ENCODE measurements around the gene ZNG1C.
"Not testable (repeated sequence)": the region's sequence is repeated elsewhere in the genome, so short reads cannot be mapped to it uniquely, and the experiment has no call there.

The ZNG1C gene

GRCh38 chr9:68241683-68242082, at the start of gene ZNG1C:
Gene ZNG1C (plus strand): TSS chr9:68241983. CDS start chr9:68242032, 49 bp downstream.
- DNase-seq = not testable (repeated sequence)

- DNase-seq = not testable (repeated sequence)
These were observed 654 bp downstream of the ZNG1C start for GRCh38 chr9:68242437-68242836.

DNA sequence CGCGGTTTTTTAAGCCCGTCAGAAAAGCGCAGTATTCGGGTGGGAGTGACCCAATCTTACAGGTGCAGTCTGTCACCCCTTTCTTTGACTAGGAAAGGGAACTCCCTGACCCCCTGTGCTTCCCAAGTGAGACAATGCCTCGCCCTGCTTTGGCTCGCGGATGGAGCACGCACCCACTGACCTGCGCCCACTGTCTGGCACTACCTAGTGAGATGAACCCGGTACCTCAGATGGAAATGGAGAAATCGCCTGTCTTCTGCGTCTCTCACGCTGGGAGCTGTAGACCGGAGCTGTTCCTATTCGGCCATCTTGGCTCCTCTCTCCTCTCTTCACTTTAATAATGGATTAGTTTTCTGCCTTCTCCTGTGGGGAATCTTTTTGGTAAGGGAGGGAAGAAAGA, 39.3 kb downstream of the ZNG1C start:
- DNase-seq = not testable (repeated sequence)

DNA sequence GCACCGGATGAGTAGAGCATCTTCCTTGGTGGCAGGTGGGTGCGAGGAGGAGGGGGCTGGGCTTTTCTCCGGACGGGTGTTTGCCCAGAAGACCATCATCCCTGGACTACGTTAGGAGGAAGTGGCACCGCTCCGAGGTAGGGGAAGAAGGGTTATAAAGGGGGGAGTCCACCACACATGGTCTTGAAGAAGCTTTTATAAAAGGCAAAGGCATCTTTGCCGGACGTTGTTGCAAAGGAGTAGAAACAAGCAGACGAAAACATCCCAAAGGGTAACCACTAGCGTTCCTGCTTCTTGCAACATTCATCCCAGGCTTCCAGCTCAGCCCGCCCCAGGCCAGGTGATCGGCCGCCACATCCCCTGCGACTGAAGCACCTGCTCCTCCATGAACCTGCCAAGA, 60.8 kb downstream of the ZNG1C start, which contains the start of gene FOXD4L3:
FOXD4L3 (plus strand) TSS at position 301 of the 400 bp plus-strand sequence; CDS start at position 386, 85 bp downstream.
- not testable (repeated sequence) for DNase-seq

- DNase-seq = not testable (repeated sequence)
These were observed 62.0 kb downstream of the ZNG1C start for GRCh38 chr9:68303771-68304170.

- DNase-seq = not testable (repeated sequence)
These were observed 62.4 kb downstream of the ZNG1C start for GRCh38 chr9:68304212-68304611.

DNA sequence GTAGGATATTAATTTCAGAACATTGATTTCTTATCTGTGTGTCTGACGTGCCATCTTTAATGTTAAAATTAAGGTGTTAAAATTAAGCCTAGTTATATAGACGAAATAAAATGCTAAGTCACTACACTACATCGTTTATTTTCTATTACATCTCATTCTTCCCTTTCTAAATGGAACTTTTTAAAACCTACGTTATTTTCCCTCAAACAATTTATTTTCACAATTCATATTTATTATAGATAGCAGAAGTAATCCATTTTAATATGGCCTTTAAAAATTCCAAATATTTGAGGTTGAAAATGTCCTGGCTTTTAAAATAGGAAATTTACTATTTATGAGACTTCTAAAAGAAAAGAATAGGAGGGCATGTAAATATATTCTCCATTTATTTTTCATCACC, 63.0 kb downstream of the ZNG1C start:
- DNase-seq = not testable (repeated sequence)

DNA sequence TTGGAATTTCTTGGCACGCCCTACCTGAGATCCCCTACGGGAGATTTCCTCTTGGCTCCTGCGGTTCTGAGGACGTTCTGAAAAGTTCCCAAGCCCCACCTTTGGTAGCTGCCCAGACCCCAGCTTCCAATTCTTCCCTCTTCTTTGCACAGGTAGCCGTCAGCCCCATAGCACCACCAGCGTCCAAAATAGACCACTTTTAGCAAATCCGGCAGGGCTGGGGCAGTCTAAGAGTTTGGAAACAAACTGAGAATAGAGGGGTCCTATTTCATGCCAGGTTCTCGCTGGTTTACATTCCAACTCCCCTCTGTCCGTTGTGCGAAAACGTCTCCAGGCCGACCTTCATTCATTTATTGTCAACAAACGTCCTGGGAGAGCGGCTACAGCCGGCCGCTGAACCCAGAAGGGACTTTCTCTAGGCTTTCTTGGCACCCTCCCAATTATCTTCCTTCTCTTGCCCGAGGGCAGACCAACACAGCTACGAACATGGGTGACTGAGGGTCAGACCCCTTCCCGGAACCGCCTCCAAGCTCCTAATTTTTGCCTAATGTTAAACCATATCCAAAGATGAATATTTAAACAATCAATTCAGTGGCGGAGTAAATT, 64.0 kb downstream of the ZNG1C start:
- not testable (repeated sequence) for DNase-seq

GRCh38 chr9:68306391-68306964, 64.7 kb downstream of the ZNG1C start:
- DNase-seq = peak; percentile 6

- DNase-seq = not testable (repeated sequence)
These were observed 65.3 kb downstream of the ZNG1C start for GRCh38 chr9:68307127-68307526.

- not testable (repeated sequence) for DNase-seq
These were observed 65.9 kb downstream of the ZNG1C start for GRCh38 chr9:68307654-68308053.

DNA sequence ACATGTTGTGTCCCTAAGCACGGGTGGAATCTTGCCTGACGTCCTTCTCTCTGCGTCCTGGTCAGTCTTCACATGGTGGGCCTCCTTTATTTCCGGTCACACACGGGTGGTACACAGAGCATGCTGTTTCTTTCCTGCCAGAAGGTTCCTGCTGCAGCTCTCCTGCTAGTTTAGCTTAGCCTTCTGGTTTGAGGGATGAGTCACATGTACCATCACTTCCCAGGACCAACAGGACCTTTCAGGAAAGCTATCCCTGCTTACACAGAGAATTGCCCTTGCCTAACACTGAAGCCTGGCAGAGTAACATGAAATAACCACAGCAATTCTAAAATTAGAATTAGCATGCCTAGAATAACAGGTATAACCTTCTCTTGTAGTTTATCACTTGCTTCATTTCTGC, 69.4 kb downstream of the ZNG1C start:
- DNase-seq = not testable (repeated sequence)

DNA sequence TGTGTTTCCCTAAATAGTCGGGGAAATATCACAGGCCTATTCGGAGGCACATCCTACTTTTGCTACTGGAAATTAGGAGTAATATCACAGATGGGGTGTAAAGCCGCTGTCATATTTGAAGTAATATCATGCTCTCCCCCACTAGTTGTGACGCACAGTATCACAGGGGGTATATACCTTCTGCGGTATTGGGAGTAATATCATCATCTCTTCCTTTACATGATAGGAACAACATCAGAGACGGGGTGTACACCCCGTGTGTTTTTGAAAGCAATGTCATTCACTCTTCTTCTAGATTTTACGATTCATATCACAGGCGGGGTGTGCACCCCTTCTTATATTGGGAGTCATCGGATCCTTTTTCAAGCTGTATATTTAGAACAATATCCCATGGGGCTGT, 76.4 kb downstream of the ZNG1C start:
- DNase-seq = not testable (repeated sequence)

DNA sequence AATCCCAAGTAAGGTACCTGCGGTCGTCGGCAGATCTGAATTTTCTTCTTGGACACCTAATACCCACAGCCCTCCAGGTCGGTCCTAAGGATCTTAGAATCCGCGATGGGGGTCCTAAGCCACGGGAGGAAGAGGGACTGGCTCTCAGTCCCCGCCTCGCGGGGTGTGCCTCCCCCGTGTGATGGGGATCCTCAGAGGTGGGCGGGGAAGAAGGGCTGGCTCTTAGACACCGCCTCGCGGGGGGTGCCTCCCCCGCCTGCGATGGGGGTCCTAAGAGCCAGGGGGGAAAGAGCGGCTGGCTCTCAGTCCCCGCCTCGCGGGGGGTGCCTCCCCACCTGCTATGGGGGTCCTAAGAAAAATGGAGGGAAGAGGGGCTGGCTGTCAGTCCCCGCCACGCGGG, 82.0 kb downstream of the ZNG1C start:
- not testable (repeated sequence) for DNase-seq

- not testable (repeated sequence) for DNase-seq
These were observed 82.7 kb downstream of the ZNG1C start for GRCh38 chr9:68324518-68324917.

GRCh38 chr9:68329106-68329505, 87.3 kb downstream of the ZNG1C start:
- not testable (repeated sequence) for DNase-seq

DNA sequence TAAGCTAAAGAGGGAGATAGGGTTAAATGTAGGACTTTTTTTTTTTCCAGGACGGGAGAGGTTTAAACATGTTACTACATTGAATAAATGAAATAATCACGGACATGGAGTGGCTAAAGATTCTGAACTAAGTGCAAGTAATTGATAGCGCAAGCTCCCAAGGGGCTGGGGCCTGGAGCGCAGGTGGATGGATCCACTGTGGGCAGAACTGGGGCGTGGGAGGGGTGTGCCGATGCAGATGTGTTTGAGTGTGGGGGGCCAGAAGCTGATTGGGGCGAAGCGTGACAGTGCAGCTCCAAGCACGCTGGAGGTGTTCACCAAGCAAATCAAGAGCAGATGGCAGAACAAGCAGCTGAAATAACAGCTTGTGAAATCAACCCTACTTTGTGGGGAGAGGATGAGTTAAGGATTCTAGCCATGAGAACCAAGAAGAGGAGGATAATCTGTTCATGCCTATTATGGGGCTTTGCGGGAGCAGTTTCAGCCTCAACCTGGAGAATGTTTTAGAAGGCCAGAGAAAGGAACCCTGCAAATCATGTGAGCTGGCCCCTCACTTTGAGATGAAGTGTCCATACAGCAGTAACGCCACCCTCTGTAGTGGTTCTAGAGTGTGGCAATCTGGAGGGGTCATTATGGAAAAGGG, 88.9 kb downstream of the ZNG1C start:
- DNase-seq = not testable (repeated sequence)

DNA sequence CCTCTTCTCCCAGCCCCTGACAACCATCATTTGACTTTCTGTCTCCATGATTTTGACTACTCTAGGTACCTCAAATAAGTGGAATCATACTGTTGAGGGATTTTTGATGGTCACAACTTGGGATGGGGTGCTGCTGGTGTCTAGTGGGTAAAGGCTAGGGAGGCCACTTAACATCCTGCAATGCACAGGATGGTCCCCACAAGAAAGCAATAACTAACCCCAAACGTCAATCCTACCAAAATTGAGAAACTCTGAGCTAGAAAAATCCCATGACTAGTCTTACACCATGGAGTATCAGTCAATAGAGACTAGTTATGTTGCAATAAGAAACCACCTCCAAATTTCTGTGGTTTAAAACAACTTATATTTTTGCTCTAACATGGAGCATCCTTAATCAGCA, 90.3 kb downstream of the ZNG1C start:
- DNase-seq = not testable (repeated sequence)

DNA sequence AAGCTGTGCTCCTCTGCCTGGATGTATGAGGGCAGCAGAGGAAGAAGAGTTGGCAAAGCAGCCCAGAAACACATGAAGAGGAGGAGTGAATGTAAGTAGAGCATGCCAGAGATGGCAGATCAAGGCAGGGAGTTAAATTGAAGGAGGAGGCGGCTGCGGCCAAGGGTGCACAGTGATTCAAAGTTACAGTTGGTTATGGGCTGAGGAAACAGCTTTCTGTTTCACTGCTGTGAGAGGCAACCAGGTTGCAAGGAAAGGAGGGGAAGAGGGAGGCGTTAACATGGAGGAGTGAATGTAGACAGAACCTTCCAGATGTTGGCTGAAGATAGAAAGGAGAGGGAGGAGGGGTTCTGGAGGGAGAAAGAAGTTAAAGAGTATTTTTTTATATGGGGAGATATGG, 94.2 kb downstream of the ZNG1C start:
- not testable (repeated sequence) for DNase-seq

- not testable (repeated sequence) for DNase-seq
These were observed 95.0 kb downstream of the ZNG1C start for GRCh38 chr9:68336639-68337339.

DNA sequence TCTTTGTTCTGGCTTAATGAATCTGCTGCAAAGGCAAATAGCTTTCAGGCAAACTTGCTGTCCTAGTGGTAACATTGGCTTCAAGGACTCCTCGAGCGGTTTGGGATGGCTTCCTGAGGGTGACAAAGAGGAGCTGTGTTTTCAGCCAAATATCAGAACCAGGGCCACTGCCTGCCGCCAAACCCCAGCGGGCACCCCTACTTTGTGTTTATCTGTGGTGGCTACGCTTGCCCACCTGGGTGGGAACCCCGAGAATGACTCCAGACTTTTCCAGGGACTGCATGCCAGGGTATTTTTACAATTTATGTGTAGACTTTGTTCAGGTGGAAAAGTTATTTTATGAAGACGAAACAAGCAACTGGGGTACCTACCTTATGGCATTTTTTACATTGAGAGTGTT, 96.2 kb downstream of the ZNG1C start:
- not testable (repeated sequence) for DNase-seq

- peak; percentile 8 for DNase-seq
These were observed 100.7 kb downstream of the ZNG1C start for GRCh38 chr9:68342265-68343025.

DNA sequence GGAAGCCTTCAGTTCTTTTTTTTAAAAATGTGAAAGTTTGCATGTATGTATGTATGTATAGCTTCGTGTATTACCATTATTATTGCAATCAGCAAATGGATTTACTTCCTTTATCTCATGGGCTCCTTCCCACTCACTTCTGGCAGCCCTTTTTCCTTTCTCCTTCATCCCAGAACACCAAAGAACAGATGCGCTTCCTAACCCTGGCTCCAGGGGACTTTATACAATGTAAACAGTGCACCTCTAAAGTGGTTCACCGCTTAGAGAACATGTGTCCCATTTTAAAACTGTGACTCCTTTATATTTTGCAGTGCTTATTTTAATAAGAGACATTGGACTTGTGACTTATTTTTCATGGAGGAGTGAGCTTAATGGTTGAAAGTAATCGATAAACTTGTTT, 101.5 kb downstream of the ZNG1C start:
- not testable (repeated sequence) for DNase-seq
